Keratinocyte (primary cell): Measurements from ENCODE around the gene RPL36A. TPM values are rescaled to one million over a fixed set of nuclear protein-coding genes. Genes with fewer than 3 reads are reported as not detected.

ENCODE experiments used
- DNase-seq: peaks from one replicate; pipeline ENCODE4 v3.0.0-alpha.2; 2011; ENCODE audit warnings: low read depth, missing footprints, low spot score
- FAIRE-seq: peaks from 2 replicates; lab custom pipeline; 2011; peaks lifted over from hg19 to GRCh38; lab: Jason Lieb, UNC
- H2AFZ ChIP-seq: 2 replicates; pipeline ENCODE4 v1.6.0; 2012; ENCODE audit warnings: low read length, control low read depth, inconsistent platforms; ENCODE audit not compliant: control insufficient read depth
- H3K27ac ChIP-seq: 2 replicates; pipeline ENCODE4 v1.5.1; 2011; ENCODE audit warnings: low read length; ENCODE audit not compliant: control insufficient read depth, insufficient read depth
- H3K27me3 ChIP-seq: 3 replicates; pipeline ENCODE4 v1.6.0; 2011; ENCODE audit warnings: low read length; ENCODE audit not compliant: control insufficient read depth, insufficient read depth; ENCODE audit errors: extremely low read depth
- H3K36me3 ChIP-seq, 2 experiments: 2 replicates in 1 of 2; 3 replicates in 1 of 2; pipeline ENCODE4 v1.5.1; 2011; ENCODE audit warnings: low read length in 2 of 2, mild to moderate bottlenecking in 1 of 2; ENCODE audit not compliant: control insufficient read depth in 2 of 2, insufficient read depth in 2 of 2; ENCODE audit errors: extremely low read depth in 1 of 2
- H3K4me1 ChIP-seq: 3 replicates; pipeline ENCODE4 v1.5.1; 2011; ENCODE audit warnings: low read length; ENCODE audit not compliant: control insufficient read depth, insufficient read depth; ENCODE audit errors: extremely low read depth
- H3K4me2 ChIP-seq: 3 replicates; pipeline ENCODE4 v1.6.0; 2011; ENCODE audit warnings: low read depth, low read length; ENCODE audit not compliant: control insufficient read depth, insufficient read depth; ENCODE audit errors: extremely low read depth
- H3K4me3 ChIP-seq, 3 experiments: fragments of 200-600 bp in 1 of 3; sonication (generic) in 1 of 3; 2 replicates in 2 of 3; 3 replicates in 1 of 3; pipeline ENCODE4 v1.5.1; 2011 to 2016; ENCODE audit warnings: low read length in 3 of 3, mild to moderate bottlenecking in 3 of 3, control low read depth in 2 of 3, inconsistent platforms in 1 of 3, low read depth in 1 of 3, mixed read lengths in 1 of 3, mixed run types in 1 of 3, moderate library complexity in 1 of 3; ENCODE audit not compliant: control insufficient read depth in 2 of 3, insufficient read depth in 2 of 3; ENCODE audit errors: extremely low read depth in 1 of 3
- H3K79me2 ChIP-seq: 2 replicates; pipeline ENCODE4 v1.6.0; 2012; ENCODE audit warnings: low read length; ENCODE audit not compliant: control insufficient read depth, insufficient read depth
- H3K9ac ChIP-seq: 3 replicates; pipeline ENCODE4 v1.6.0; 2011; ENCODE audit warnings: low read length; ENCODE audit not compliant: control insufficient read depth, insufficient read depth; ENCODE audit errors: extremely low read depth
- H3K9me1 ChIP-seq: 3 replicates; pipeline ENCODE4 v1.6.0; 2011; ENCODE audit warnings: low read length; ENCODE audit not compliant: control insufficient read depth, insufficient read depth; ENCODE audit errors: extremely low read depth
- H3K9me3 ChIP-seq: 2 replicates; pipeline ENCODE4 v1.5.1; 2012; ENCODE audit warnings: low read depth, low read length; ENCODE audit not compliant: control insufficient read depth
- H4K20me1 ChIP-seq: 3 replicates; pipeline ENCODE4 v1.6.0; 2011; ENCODE audit warnings: low read length; ENCODE audit not compliant: control insufficient read depth, insufficient read depth; ENCODE audit errors: extremely low read depth
- CTCF ChIP-seq, 3 experiments: IDR thresholded peaks in 1 of 3; conservative IDR thresholded peaks in 1 of 3; optimal IDR thresholded peaks in 1 of 3; 2 replicates in 2 of 3; 3 replicates in 1 of 3; pipeline versions ENCODE3 to v1.5.1; 2011; ENCODE audit warnings: low read length in 3 of 3, mild to moderate bottlenecking in 3 of 3, moderate library complexity in 2 of 3, control low read depth in 1 of 3, inconsistent platforms in 1 of 3; ENCODE audit not compliant: insufficient read depth in 2 of 3; ENCODE audit errors: extremely low read depth in 1 of 3
- EZH2 ChIP-seq: IDR thresholded peaks from one replicate; pipeline ENCODE4 v1.6.1; 2012; ENCODE audit warnings: inconsistent platforms, mild to moderate bottlenecking, low read length, moderate library complexity
- dilution Hi-C: fragments of 300-500 bp; cut with MboI; formaldehyde crosslinking; loops from one replicate; pipeline ENCODE4 v1.7.0; 2020; ENCODE audit warnings: low sequenced_read_pairs; ENCODE audit not compliant: extremely low pct_ligation_motif_present
- polyA plus RNA-seq, 5 experiments: library from polyadenylated mRNA; depleted of rRNA in 3 of 5; stranded (reverse) in 3 of 5; stranded (forward) in 1 of 5; unstranded in 1 of 5; fragments of >200 nt; gene quantifications; 1 replicate in 1 of 5; 2 replicates in 3 of 5; 3 replicates in 1 of 5; pipeline versions ENCODE4 v1.2.1 to v1.2.3, GENCODE V29; 2011 to 2012; ENCODE audit warnings: missing spikeins in 2 of 5, low read depth in 1 of 5, low replicate concordance in 1 of 5

Gene RPL36A
- polyA plus RNA-seq, 1 donor (not counting 4 experiments of a cell fraction or from before 2014, with no cell fraction given): 2,714 TPM

- no peak overlapping the region for H3K27ac ChIP-seq
- DNase-seq: no peak
- no peak overlapping the region for H2AFZ ChIP-seq
- H3K9me1 ChIP-seq: no peaks in the 10 kb centered on the region
- TF ChIP-seq CTCF (optimal IDR thresholded peaks at IDR 0.05 in 1 of 3, IDR thresholded peaks at IDR 0.05 in 1 of 3, conservative IDR thresholded peaks at IDR 0.05 in 1 of 3; ENCODE audit: extremely low read depth in 1 of 3, insufficient read depth in 2 of 3, low read length in 3 of 3) (no peak), EZH2 (no peak)
- no peaks in the 10 kb centered on the region for H3K79me2 ChIP-seq
- H3K9ac ChIP-seq: no peak overlapping the region
- H3K4me3 ChIP-seq: no peak overlapping the region
- no peaks in the 10 kb centered on the region for H4K20me1 ChIP-seq
- no peaks in the 10 kb centered on the region for H3K4me1 ChIP-seq
- H3K9me3 ChIP-seq: no peaks in the 10 kb centered on the region
- H3K27me3 ChIP-seq: peaks cover 3% of the 10 kb centered on the region
- no peak for FAIRE-seq
- no peak overlapping the region for H3K4me2 ChIP-seq
- dilution Hi-C loops: no loop called here
- no peaks in the 10 kb centered on the region for H3K36me3 ChIP-seq
Observed at GRCh38 chrX:101369687-101370086, 21.1 kb upstream of the RPL36A start.

GRCh38 chrX:101370888-101371504 lies 19.8 kb upstream of the RPL36A start:
- no peak for FAIRE-seq
- no peaks in the 10 kb centered on the region for H3K9me3 ChIP-seq
- H2AFZ ChIP-seq: no peak overlapping the region
- H3K9me1 ChIP-seq: no peaks in the 10 kb centered on the region
- H3K79me2 ChIP-seq: no peaks in the 10 kb centered on the region
- TF ChIP-seq CTCF (optimal IDR thresholded peaks at IDR 0.05 in 1 of 3, IDR thresholded peaks at IDR 0.05 in 1 of 3, conservative IDR thresholded peaks at IDR 0.05 in 1 of 3; ENCODE audit: extremely low read depth in 1 of 3, insufficient read depth in 2 of 3, low read length in 3 of 3) (no peak), EZH2 (no peak)
- H3K27me3 ChIP-seq: peaks cover 3% of the 10 kb centered on the region
- H3K36me3 ChIP-seq: no peaks in the 10 kb centered on the region
- H4K20me1 ChIP-seq: no peaks in the 10 kb centered on the region
- H3K4me1 ChIP-seq: no peaks in the 10 kb centered on the region
- no peak overlapping the region for H3K4me2 ChIP-seq
- DNase-seq: no peak
- dilution Hi-C loops: no loop called here
- H3K4me3 ChIP-seq: no peak overlapping the region
- H3K9ac ChIP-seq: no peak overlapping the region
- H3K27ac ChIP-seq: no peak overlapping the region
